T-helper 17 cell (primary cell): ENCODE measurements around the gene ENGASE. TPM values are rescaled to one million over a fixed set of nuclear protein-coding genes. Genes with fewer than 3 reads are reported as not detected.
"Not testable (repeated sequence)": the region's sequence is repeated elsewhere in the genome, so short reads cannot be mapped to it uniquely, and the experiment has no call there.

Experiments used
- ATAC-seq: fragments of 150-1000 bp; cut with Tn5 transposase; 2 replicates; pipeline ENCODE4 v1.10.0; 2021; ENCODE audit warnings: mild to moderate bottlenecking, moderate library complexity
- DNase-seq, 3 donors: peaks; one replicate each; pipeline versions ENCODE4 v3.0.0 to v3.0.0-alpha.2; 2020 to 2021
- H3K9me3 ChIP-seq: one replicate; pipeline ENCODE4 v1.7.0; 2013; ENCODE audit warnings: low read length, mild to moderate bottlenecking; ENCODE audit not compliant: control insufficient read depth, poor library complexity, severe bottlenecking
- H3K27ac Mint-ChIP-seq: one replicate; pipeline ENCODE4 v1.8.0; 2022; ENCODE audit warnings: mild to moderate bottlenecking, moderate library complexity, mixed read lengths
- H3K27me3 Mint-ChIP-seq: one replicate; pipeline ENCODE4 v1.8.0; 2022; ENCODE audit warnings: mixed read lengths
- H3K36me3 Mint-ChIP-seq: one replicate; pipeline ENCODE4 v1.8.0; 2022; ENCODE audit warnings: low read depth, mixed read lengths
- H3K4me1 Mint-ChIP-seq: one replicate; pipeline ENCODE4 v1.8.0; 2022; ENCODE audit warnings: mild to moderate bottlenecking, mixed read lengths
- H3K4me3 Mint-ChIP-seq: one replicate; pipeline ENCODE4 v1.8.0; 2022; ENCODE audit warnings: mild to moderate bottlenecking, moderate library complexity, mixed read lengths
- total RNA-seq, 4 donors: library from RNA in 2 of 4; stranded (reverse) in 2 of 4; gene quantifications; one replicate each; pipeline ENCODE4 v1.2.3 and lab custom pipeline; 2022 to 2026

Gene ENGASE, protein sequence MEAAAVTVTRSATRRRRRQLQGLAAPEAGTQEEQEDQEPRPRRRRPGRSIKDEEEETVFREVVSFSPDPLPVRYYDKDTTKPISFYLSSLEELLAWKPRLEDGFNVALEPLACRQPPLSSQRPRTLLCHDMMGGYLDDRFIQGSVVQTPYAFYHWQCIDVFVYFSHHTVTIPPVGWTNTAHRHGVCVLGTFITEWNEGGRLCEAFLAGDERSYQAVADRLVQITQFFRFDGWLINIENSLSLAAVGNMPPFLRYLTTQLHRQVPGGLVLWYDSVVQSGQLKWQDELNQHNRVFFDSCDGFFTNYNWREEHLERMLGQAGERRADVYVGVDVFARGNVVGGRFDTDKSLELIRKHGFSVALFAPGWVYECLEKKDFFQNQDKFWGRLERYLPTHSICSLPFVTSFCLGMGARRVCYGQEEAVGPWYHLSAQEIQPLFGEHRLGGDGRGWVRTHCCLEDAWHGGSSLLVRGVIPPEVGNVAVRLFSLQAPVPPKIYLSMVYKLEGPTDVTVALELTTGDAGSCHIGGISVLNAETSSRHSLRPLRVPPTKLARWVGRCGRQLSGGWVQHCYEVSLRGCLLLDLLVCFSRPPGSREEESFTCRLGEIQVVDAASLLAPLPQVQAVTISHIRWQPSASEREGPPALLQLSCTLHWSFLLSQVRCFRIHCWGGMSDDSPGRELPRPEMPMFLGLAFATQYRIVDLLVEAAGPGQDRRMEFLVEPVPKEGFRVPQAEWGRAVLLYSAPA
- total RNA-seq (10 to 100 TPM; 56.2 to 60.1 TPM), total RNA-seq (lab: John Stamatoyannopoulos, UW) (59.9 to 96.6 reads per million in 2 donors)

DNA sequence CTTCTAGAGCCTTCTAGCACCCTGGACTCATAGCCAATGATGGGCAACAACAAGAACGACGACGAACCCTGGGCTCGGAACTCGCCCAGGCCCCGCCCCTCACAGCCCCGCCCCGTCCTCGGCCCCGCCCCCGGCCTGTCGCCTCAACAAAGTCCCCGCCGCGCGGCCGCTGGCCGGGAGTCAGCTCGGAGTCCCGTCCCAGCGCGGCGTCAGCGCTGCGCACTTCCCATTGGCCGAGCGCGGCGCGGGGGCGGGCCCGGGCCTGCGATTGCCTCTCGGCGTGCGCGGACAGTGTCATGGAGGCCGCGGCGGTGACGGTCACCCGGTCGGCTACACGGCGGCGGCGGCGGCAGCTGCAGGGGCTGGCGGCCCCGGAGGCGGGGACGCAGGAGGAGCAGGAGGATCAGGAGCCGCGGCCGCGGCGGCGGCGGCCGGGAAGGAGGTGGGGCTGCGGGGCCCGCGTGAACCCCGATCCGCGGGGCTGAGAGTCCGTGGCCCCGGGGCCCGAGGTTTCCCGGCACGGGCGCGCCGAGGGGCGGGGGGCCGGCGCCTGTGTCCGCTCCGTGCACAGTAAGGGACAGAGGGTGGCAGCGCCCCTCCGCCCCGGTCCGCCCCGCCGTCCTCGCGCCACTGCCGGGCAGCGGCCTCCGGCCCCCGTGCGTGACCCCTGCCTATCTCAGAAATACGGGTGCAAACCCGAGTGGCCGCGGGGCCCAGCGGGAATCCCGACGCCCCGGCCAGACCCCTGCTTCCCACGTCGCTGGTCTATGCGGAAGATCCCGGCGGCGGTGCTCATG, at the start of gene ENGASE:
ENGASE (plus strand) TSS at position 176 of the 797 bp plus-strand sequence; CDS start at position 297, 121 bp downstream.
- Mint-ChIP-seq H3K36me3 (no peaks in the 10 kb centered on the region), H3K27me3 (no peaks in the 10 kb centered on the region), H3K27ac (peak within 1 kb of the TSS; percentile 86), H3K4me3 (peak within 1 kb of the TSS; percentile 91), H3K4me1 (peaks cover 9% of the 10 kb centered on the region)
- ATAC-seq (peak; percentile 97), DNase-seq (peak; percentile 87 to 95 (median 91))
- no peaks in the 10 kb centered on the region for H3K9me3 ChIP-seq

DNA sequence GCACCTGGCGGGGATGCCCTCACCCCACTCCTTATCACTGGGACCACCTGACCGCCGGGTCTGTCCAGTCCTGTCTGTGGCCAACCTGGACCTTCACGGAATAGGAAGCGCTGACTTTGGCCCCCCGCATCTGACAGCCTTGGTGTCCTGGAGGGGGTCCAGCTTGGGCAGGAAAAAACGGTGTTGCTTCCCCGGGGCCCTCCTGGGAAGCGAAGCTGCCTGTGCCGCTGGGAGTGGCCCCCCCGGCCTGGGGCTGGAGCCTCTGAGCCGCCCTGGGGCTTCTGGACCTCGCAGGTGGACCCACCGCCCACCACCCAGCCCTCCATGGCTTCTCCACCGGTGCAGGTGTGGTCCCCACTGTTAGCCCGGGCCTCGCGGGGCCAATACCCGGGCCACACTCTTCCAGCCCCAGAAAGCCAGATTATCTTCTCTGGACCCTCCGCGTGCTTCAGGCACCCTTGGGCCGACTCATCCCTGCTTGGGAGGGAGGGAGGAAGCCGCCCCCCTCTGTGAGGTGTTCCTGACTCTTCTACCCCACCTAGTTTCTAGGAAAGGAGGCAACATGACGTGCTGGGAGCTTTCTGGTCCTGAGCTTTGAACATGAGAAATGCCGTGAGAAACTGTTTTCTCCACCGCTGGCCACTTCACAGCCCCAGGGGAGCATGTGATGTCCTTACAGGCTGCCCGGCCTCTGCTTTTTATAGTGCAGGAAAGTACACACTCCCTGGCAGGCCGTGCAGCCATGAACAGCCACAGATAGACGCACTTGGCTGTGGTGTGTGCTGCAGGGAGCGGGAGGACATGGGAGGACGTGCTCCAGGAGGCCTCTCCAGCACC, 49.5 kb upstream of the ENGASE start:
- H3K27me3 Mint-ChIP-seq: peaks cover 32% of the 10 kb centered on the region
- no peak overlapping the region for H3K27ac Mint-ChIP-seq

DNA sequence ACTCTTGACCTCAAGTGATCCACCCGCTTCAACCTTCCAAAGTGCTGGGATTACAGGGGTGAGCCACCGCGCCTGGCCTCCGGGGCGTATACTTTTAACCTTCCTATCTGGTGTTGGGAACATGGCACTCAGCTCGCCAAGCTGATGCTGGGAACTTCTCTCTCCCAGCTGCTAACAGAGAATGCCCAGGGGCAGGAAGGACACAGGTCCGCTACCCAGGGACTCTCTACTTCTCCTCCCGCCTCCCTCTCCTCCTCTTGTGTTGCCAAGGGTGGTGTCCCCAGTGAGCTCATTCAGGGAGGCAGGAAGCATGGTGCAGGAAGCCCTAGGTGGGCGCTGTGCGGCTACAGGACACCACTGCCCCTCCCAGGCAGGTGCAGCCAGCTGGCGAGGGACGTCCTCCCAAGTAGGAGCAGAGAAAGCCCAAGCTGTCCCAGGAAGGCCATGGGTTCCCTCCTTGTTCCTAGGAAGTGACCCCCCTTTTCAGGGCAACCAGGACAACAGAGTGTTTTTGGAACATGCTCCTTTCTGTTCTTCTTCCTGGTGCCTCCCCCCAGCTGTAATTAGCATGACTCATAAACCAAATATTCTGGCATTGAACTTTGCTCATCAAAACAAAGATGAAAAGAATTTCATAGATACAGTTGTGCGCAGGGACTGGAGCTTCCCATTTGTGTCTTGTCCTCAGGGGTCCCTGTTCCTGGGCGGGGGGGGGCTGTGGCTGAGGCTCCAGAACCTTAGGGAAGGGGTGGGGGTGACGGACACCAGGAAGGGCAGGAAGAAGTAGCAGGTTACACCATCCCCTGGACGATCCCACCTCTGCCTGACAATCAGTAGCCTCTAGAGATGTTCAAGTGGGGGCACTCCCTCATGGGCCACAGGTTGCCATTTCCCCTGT, 48.0 kb upstream of the ENGASE start:
- H3K4me1 Mint-ChIP-seq: peaks cover 8% of the 10 kb centered on the region

More for the DNA sequence above, 49.5 kb upstream of the ENGASE start:
- Mint-ChIP-seq H3K4me3 (peak overlapping the region; percentile 92), H3K36me3 (peaks cover 3% of the 10 kb centered on the region), H3K4me1 (peaks cover 7% of the 10 kb centered on the region)
- ATAC-seq: no peak
- no peak for DNase-seq
- no peaks in the 10 kb centered on the region for H3K9me3 ChIP-seq

DNA sequence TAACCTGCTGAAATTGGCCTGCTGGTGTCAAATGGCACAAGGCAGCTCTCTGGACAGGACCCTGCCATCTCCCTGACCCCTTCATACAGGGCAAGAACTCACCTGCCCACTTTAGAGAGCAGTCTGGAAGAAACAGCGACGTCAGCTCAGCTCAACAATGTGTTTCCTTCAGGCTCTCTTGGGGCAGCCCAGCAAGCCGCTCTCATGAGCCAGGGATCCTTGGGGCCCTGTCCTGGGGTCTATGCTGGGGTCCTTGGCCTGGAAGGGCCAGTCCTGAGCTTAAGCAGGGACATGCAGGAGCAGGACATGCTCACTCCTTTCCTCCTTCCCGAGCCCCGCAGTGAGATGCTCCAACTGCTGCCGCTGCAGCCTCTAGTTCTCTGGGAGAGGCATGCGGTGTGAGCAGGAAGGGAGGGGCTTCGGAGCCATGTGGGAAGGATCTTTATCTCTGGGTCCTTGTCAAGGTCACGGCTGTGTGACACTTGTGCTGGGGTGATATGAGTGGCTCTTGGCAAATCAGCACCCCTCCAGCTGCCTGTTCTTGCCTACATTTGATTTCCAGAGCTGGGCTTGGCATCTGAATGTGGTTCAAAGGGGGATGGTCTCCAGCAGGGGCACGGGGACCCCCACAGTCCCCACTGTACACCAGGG, 47.2 kb upstream of the ENGASE start:
- peaks cover 10% of the 10 kb centered on the region for H3K4me1 Mint-ChIP-seq
- ATAC-seq: no peak
- H3K4me3 Mint-ChIP-seq: no peak overlapping the region
- peaks cover 6% of the 10 kb centered on the region for H3K36me3 Mint-ChIP-seq
- H3K27me3 Mint-ChIP-seq: peaks cover 51% of the 10 kb centered on the region
- no peak for DNase-seq
- peak overlapping the region; percentile 51 for H3K27ac Mint-ChIP-seq
- H3K9me3 ChIP-seq: no peaks in the 10 kb centered on the region

More for the DNA sequence above, 48.0 kb upstream of the ENGASE start:
- DNase-seq: no peak
- Mint-ChIP-seq H3K27ac (no peak overlapping the region), H3K36me3 (peaks cover 4% of the 10 kb centered on the region), H3K27me3 (peaks cover 43% of the 10 kb centered on the region), H3K4me3 (peak overlapping the region; percentile 41)
- no peaks in the 10 kb centered on the region for H3K9me3 ChIP-seq
- ATAC-seq: no peak

DNA sequence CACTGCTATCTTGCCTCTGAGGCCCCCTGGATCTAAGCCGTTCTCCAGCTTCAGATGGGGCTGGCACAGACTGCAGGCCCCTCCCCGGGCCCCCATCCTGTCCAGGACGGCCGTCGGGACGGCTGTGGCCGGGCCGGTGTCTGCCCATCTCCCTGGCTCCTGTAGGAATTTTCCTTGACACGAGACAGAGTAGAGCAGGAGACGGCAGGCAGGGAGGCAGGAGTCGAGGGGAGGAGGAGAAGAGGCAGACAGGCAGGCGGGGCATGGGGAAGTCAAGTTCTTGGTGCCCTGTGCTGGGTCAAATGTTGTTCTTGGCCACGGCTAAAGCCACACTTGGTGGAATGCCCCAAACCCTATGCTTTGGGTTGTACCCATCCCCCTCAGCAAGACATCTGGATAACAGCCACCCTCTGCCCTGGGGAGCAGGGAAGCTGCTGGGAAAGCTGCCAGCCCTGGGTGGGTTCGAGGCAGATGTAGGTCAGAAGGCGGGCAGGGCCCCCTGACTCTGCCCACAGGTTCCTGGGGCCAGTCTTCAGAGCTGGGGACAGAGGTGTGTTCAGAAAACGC, 46.6 kb upstream of the ENGASE start:
- H3K27me3 Mint-ChIP-seq: peaks cover 53% of the 10 kb centered on the region
- peak overlapping the region; percentile 51 for H3K27ac Mint-ChIP-seq
- H3K4me3 Mint-ChIP-seq: no peak overlapping the region
- DNase-seq (no peak), ATAC-seq (no peak)
- H3K9me3 ChIP-seq: no peaks in the 10 kb centered on the region
- H3K4me1 Mint-ChIP-seq: peaks cover 10% of the 10 kb centered on the region
- peaks cover 6% of the 10 kb centered on the region for H3K36me3 Mint-ChIP-seq

DNA sequence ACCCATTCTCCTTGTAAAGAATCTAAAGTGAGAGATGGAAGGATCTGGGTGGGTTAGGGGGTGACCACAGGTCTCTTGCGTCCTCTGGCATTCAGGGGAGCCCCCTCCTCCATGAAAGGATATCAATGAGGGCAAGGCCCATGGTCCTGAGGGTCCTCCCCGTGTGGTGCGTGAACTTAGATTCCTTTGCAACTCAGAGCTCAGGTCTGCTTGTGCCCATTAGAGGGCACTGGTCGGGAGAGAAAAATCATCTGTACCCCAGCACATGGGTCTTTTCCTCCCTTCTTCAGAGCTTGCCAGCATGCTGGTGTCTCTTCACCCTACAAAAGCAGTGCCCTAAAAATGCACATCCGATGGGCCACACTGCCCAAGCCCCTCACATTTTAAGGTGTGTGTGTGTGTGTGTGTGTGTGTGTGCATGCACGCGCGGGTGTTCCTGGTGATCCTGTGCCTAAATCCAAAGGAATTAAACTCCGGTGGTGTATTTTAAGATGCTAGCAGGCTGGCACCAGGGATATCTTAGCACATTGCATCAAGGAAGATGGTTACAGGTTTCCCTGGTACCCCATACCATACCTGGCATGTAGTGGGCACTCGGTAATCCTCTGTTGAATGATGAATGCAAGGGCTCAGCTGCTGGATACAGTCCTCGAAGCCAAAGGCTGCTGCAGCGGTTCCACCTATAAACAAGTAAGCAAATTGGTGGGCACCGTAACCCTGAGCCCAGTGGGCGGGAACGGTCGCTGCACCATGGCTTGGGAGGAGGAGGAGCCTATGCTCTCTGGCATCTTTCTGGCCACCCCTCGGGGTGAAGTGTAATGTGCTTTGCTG, 45.9 kb upstream of the ENGASE start:
- H3K27me3 Mint-ChIP-seq: peaks cover 53% of the 10 kb centered on the region

DNA sequence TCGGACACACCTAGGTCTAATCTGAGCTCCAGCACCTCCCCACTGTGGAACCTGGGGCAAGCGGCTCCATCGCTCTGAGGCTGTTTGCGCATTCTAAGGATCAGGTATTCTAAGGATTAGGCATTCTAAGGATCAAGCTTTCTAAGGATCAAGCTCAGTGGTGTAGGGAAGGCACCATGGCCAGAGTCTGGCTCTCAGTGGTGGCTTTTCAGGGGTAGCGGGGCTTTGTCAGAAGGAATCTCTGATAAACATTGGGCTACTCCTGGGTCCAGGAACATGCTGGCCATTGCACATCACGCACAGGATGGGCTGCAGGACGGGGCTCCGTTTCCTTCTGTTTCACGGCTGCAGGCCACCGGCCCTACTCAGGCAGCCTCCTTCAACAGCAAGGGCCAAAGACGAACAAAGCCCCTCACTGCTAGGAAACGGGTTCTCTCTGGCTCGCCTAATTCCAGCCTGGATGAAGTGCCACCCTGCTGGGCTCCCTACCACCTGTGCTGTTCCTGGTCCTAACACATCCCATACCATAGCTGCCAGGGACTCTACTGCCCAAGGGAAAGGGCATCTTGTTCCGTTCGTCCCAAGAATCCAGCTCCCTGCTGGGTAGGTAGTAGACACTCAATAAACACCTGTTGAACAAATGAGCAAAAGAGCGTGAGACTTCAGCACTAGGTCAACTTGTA, 45.2 kb upstream of the ENGASE start:
- Mint-ChIP-seq H3K27ac (no peak overlapping the region), H3K4me3 (no peak overlapping the region), H3K4me1 (peaks cover 7% of the 10 kb centered on the region), H3K27me3 (peaks cover 53% of the 10 kb centered on the region), H3K36me3 (peaks cover 3% of the 10 kb centered on the region)
- DNase-seq (no peak), ATAC-seq (no peak)
- H3K9me3 ChIP-seq: no peaks in the 10 kb centered on the region

More for the DNA sequence above, 45.9 kb upstream of the ENGASE start:
- no peak for ATAC-seq
- no peak overlapping the region for H3K4me3 Mint-ChIP-seq
- H3K4me1 Mint-ChIP-seq: peaks cover 10% of the 10 kb centered on the region
- no peaks in the 10 kb centered on the region for H3K9me3 ChIP-seq
- no peak overlapping the region for H3K27ac Mint-ChIP-seq
- H3K36me3 Mint-ChIP-seq: peaks cover 6% of the 10 kb centered on the region
- no peak for DNase-seq

DNA sequence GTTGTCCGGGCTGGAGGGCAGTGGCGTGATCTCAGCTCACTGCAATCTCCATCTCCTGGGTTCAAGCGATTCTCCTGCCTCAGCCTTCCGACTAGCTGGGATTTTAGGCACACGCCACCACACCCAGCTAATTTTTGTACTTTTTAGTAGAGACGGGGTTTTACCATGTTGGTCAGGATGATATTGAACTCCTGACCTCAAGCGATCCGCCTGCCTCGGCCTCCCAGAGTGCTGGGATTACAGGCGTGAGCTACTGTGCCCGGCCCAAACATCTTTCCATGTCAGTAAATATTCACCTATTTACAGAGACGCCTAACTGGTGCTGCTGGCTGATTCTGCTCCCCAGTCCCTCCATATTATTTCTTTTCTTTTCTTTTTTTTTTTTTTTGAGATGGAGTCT, 44.0 kb upstream of the ENGASE start:
- not testable (repeated sequence) for ATAC-seq, H3K27ac Mint-ChIP-seq, H3K36me3 Mint-ChIP-seq

DNA sequence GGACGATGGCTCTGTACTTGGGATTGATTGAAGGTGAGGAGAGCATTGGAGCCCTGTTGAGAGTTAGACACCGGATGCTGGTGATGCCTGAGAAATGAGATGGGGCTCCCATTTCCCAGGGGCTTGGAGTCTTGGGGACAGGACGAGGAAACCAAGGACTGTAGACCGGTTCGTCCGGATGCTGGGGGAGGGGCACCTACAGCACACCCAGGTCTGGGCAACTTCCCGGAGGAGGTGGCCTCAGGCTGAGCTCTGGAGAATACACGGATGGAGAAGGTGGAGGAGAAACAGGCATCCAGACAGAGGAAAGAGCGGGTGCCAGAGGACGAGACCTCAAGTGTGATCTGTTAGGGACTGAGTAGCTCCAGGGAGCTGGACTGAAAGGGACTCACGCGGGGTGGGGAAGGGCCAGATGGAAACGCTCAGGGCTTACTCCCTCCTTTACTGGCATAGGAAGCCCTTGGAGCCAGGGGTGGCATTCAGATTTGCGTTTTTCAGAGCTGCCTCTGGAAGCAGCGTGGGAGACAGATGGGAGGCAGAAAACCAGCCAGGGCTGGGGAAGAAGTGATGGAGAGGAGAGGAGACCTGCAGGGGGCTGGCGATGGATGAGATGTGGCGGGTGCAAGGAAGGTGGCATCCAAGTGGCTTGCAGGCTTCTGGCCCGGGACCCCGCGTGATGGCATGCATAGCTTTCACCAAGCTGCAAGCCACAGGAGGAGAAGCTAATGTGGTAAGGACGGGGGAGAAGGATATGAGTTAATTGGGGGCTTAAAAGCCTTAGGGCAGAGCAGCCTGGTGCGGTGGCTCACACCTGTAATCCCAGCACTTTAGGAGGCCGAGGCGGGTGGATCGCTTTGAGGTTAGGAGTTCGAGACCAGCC, 42.4 kb upstream of the ENGASE start:
- Mint-ChIP-seq H3K4me3 (no peak overlapping the region), H3K4me1 (peaks cover 3% of the 10 kb centered on the region), H3K27me3 (peaks cover 44% of the 10 kb centered on the region), H3K36me3 (peaks cover 3% of the 10 kb centered on the region), H3K27ac (peak overlapping the region; percentile 67)
- no peak for DNase-seq
- no peak for ATAC-seq
- no peaks in the 10 kb centered on the region for H3K9me3 ChIP-seq

More for the DNA sequence above, 44.0 kb upstream of the ENGASE start:
- not testable (repeated sequence) for H3K9me3 ChIP-seq, DNase-seq, H3K4me3 Mint-ChIP-seq, H3K4me1 Mint-ChIP-seq
- H3K27me3 Mint-ChIP-seq: peaks cover 50% of the 10 kb centered on the region
